Sigmoid colon (tissue), 4 donors: ENCODE data around the gene ODC1.

Experiments used
- CTCF ChIP-seq, 4 experiments: fragments of 450-650 bp in 3 of 4; fragments of 200-600 bp in 1 of 4; IDR thresholded peaks; one replicate each; pipeline ENCODE4 v1.5.1; 2016 to 2019; ENCODE audit warnings: antibody characterized with exemption in 4 of 4, mild to moderate bottlenecking in 3 of 4, moderate library complexity in 2 of 4
- EP300 ChIP-seq, 4 donors: sonication (generic); formaldehyde crosslinking; IDR thresholded peaks; one replicate each; pipeline ENCODE4 v1.6.1; 2017; ENCODE audit warnings: antibody characterized with exemption in 4 of 4

DNA sequence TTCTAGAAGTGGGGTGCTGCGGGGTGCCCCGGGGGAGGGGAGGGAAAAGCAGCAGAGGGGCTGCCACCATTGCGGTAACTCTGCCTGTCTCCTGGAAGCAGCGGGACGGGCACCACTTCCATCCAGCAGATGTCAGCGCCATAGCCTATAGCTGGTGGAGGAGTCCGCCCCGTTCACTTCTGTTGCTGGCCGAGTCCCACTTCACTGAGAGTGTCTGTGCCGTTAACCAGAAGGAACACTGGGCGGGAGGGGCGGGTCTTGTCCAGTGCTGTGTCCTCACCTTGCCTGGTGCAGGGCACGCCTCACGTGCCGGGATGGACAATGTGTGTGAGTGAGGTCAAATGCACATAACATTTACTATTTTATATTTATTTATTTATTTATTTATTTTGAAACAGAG lies 19.3 kb upstream of the ODC1 start:
- no peak for TF ChIP-seq EP300 (IDR thresholded peaks at IDR 0.05)
- TF ChIP-seq CTCF (IDR thresholded peaks at IDR 0.05) = no peak
